NCI-H1105 treated with DMSO at 0.1 percent for 48 hours (cell line): ENCODE data around the gene HIVEP3.

Experiments used
- DNase-seq: peaks from one replicate; lab custom pipeline; 2025; lab: John Stamatoyannopoulos, UW

HIVEP3 gene

GRCh38 chr1:41687007-41687406 lies 231.7 kb downstream of the HIVEP3 start:
- DNase-seq: no peak

GRCh38 chr1:41683681-41684500 lies 234.8 kb downstream of the HIVEP3 start:
- no peak for DNase-seq

GRCh38 chr1:41682845-41683625 lies 235.7 kb downstream of the HIVEP3 start:
- no peak for DNase-seq

- no peak for DNase-seq
Measured at GRCh38 chr1:41682149-41682548, 236.6 kb downstream of the HIVEP3 start.

GRCh38 chr1:41681331-41682098 lies 237.2 kb downstream of the HIVEP3 start:
- no peak for DNase-seq

- no peak for DNase-seq
Measured at GRCh38 chr1:41679994-41680393, 238.7 kb downstream of the HIVEP3 start.

GRCh38 chr1:41679531-41679930 lies 239.2 kb downstream of the HIVEP3 start:
- DNase-seq: no peak

- DNase-seq: no peak
Measured at GRCh38 chr1:41678111-41678878, 240.4 kb downstream of the HIVEP3 start.

- no peak for DNase-seq
Measured at GRCh38 chr1:41677620-41678019, 241.1 kb downstream of the HIVEP3 start.

GRCh38 chr1:41675401-41675800 lies 243.3 kb downstream of the HIVEP3 start:
- DNase-seq: no peak

- no peak for DNase-seq
Measured at GRCh38 chr1:41674522-41674921, 244.2 kb downstream of the HIVEP3 start.

GRCh38 chr1:41673806-41674205 lies 244.9 kb downstream of the HIVEP3 start:
- no peak for DNase-seq

- DNase-seq: no peak
Measured at GRCh38 chr1:41673378-41673777, 245.3 kb downstream of the HIVEP3 start.

GRCh38 chr1:41672641-41673361 lies 245.9 kb downstream of the HIVEP3 start:
- no peak for DNase-seq

- DNase-seq: no peak
Measured at GRCh38 chr1:41672173-41672572, 246.5 kb downstream of the HIVEP3 start.

GRCh38 chr1:41671116-41671755 lies 247.5 kb downstream of the HIVEP3 start:
- DNase-seq: no peak

- DNase-seq: no peak
Measured at GRCh38 chr1:41670217-41670957, 248.3 kb downstream of the HIVEP3 start.

GRCh38 chr1:41668967-41669366 lies 249.8 kb downstream of the HIVEP3 start:
- DNase-seq: no peak

GRCh38 chr1:41668054-41668660 lies 250.6 kb downstream of the HIVEP3 start:
- no peak for DNase-seq
